Measurements from ENCODE around the gene SLC29A3. TPM values are rescaled to one million over a fixed set of nuclear protein-coding genes. Genes with fewer than 3 reads are reported as not detected.

Gene SLC29A3
- total RNA-seq, 3 donors from 2014 or later (not counting 1 experiment from before 2014, with no cell fraction given), result 4.0 to 6.6 (median 5.3) TPM

DNA sequence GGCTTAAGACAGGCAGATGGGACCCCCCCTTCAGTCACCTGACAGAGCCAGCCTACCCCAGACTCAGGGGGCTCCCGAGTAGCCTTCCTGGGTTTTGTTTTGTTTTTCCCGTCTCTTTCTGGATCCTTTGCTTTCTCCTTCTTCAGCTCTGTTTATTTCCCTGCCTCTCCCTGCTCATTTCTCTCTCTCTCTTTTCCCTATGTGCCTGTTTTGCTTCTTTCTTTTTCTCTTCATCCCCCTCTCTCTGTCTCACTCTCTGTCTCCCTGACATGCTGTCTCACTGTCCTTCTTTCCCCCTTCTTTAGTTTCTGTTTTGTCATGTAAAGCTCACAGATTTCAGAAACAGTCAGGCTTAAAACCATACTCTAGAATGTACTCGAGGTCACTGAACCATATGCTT lies 38.2 kb upstream of the SLC29A3 start:
- Mint-ChIP-seq H3K27ac (no peak overlapping the region), H3K4me1 (no peaks in the 10 kb centered on the region), H3K36me3 (no peaks in the 10 kb centered on the region), H3K9me3 (no peaks in the 10 kb centered on the region), H3K4me3 (no peak overlapping the region), H3K27me3 (ENCODE audit: low read depth in 2 of 2) (no peaks in the 10 kb centered on the region)
- DNase-seq (no peak), ATAC-seq (no peak)
- 37% methylated on average over 2 of the region's 3 CpGs for WGBS (ENCODE audit: insufficient coverage)
- TF ChIP-seq, protein P1, sequence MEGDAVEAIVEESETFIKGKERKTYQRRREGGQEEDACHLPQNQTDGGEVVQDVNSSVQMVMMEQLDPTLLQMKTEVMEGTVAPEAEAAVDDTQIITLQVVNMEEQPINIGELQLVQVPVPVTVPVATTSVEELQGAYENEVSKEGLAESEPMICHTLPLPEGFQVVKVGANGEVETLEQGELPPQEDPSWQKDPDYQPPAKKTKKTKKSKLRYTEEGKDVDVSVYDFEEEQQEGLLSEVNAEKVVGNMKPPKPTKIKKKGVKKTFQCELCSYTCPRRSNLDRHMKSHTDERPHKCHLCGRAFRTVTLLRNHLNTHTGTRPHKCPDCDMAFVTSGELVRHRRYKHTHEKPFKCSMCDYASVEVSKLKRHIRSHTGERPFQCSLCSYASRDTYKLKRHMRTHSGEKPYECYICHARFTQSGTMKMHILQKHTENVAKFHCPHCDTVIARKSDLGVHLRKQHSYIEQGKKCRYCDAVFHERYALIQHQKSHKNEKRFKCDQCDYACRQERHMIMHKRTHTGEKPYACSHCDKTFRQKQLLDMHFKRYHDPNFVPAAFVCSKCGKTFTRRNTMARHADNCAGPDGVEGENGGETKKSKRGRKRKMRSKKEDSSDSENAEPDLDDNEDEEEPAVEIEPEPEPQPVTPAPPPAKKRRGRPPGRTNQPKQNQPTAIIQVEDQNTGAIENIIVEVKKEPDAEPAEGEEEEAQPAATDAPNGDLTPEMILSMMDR (IDR thresholded peaks at IDR 0.05), result no peak
- intact Hi-C loops (cut with micrococcal nuclease), result no loop called here
- H3K4me3 ChIP-seq (ENCODE audit: low read length), result no peak overlapping the region
- H3K27ac ChIP-seq (ENCODE audit: low read length), result no peak overlapping the region
- no peaks in the 10 kb centered on the region for H3K9me3 ChIP-seq (ENCODE audit: control insufficient read depth, insufficient read depth, low read length)
- H3K4me1 ChIP-seq (ENCODE audit: control insufficient read depth, insufficient read depth, low read length), result no peaks in the 10 kb centered on the region
- H3K27me3 ChIP-seq (ENCODE audit: control insufficient read depth, insufficient read depth, low read length), result no peaks in the 10 kb centered on the region
- H3K36me3 ChIP-seq (ENCODE audit: control insufficient read depth, insufficient read depth, low read length), result no peaks in the 10 kb centered on the region

DNA sequence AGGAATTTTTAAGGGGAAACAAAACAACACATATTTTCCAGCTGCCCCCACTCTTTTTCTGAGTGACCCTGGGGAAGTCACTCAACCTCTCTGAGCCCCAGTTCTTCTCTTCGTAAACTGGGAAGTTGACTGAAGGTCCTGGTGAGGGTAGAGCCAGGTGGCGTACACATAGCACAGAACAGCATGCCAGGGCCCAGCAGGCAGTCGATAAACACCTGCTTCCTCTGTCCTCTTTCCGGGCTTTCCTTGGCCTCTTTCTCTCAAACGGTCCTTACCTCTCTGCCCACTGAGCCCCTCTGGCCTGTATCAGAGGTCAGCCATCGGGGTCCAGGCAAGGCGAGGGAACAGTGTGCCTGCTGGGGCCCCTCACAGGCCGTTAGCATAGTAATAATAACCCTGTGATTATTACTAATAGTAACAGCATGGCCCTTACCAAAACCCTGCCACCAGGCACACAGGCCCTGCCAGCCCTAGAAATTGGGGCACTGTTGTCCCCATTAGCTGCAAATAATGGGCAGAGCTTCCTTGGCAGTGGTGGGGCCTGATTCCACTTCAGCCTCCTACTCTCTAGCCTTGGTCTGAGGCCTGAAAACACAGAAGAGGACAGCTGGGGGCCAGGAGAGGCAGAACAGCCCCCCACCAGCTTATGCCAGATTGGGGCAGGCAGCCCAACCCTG lies 37.3 kb upstream of the SLC29A3 start:
- Mint-ChIP-seq H3K36me3 (no peaks in the 10 kb centered on the region), H3K27ac (no peak overlapping the region), H3K4me3 (no peak overlapping the region), H3K4me1 (no peaks in the 10 kb centered on the region), H3K27me3 (ENCODE audit: low read depth in 2 of 2) (no peaks in the 10 kb centered on the region), H3K9me3 (no peaks in the 10 kb centered on the region)
- H3K4me3 ChIP-seq (ENCODE audit: low read length), result no peak overlapping the region
- intact Hi-C loops (cut with micrococcal nuclease), result no loop called here
- no peaks in the 10 kb centered on the region for H3K9me3 ChIP-seq (ENCODE audit: control insufficient read depth, insufficient read depth, low read length)
- DNase-seq (no peak), ATAC-seq (no peak)
- no peaks in the 10 kb centered on the region for H3K36me3 ChIP-seq (ENCODE audit: control insufficient read depth, insufficient read depth, low read length)
- H3K4me1 ChIP-seq (ENCODE audit: control insufficient read depth, insufficient read depth, low read length), result no peaks in the 10 kb centered on the region
- 89% methylated on average over 8 of the region's 8 CpGs for WGBS (ENCODE audit: insufficient coverage)
- no peaks in the 10 kb centered on the region for H3K27me3 ChIP-seq (ENCODE audit: control insufficient read depth, insufficient read depth, low read length)
- TF ChIP-seq, protein P1 (IDR thresholded peaks at IDR 0.05), result no peak
- H3K27ac ChIP-seq (ENCODE audit: low read length), result no peak overlapping the region

DNA sequence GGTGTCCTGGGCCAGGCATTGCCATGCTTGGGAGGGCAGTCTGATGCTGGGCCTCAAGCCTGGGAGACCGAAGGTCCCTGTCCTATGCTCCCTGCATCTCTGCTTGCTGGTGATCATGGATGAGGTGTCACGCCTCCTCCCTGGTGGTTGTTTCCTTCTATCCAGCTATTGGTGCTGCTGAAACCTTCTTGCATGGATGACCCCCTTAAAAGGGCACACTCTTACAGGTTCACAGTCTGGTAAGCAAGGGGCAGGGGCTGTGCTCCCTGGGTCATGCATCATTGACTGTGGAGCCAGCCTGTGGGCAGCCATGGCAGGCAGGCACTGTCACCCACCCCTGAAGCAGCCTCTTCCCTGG lies 36.8 kb upstream of the SLC29A3 start:
- no peaks in the 10 kb centered on the region for H3K9me3 ChIP-seq (ENCODE audit: control insufficient read depth, insufficient read depth, low read length)
- H3K4me3 ChIP-seq (ENCODE audit: low read length), result no peak overlapping the region
- 78% methylated on average over 2 of the region's 2 CpGs for WGBS (ENCODE audit: insufficient coverage)
- Mint-ChIP-seq H3K4me1 (no peaks in the 10 kb centered on the region), H3K27ac (no peak overlapping the region), H3K36me3 (no peaks in the 10 kb centered on the region), H3K4me3 (no peak overlapping the region), H3K9me3 (no peaks in the 10 kb centered on the region), H3K27me3 (ENCODE audit: low read depth in 2 of 2) (no peaks in the 10 kb centered on the region)
- no peak for DNase-seq
- intact Hi-C loops (cut with micrococcal nuclease), result no loop called here
- no peaks in the 10 kb centered on the region for H3K4me1 ChIP-seq (ENCODE audit: control insufficient read depth, insufficient read depth, low read length)
- TF ChIP-seq, protein P1 (IDR thresholded peaks at IDR 0.05), result no peak
- H3K27ac ChIP-seq (ENCODE audit: low read length), result no peak overlapping the region
- H3K27me3 ChIP-seq (ENCODE audit: control insufficient read depth, insufficient read depth, low read length), result no peaks in the 10 kb centered on the region
- no peaks in the 10 kb centered on the region for H3K36me3 ChIP-seq (ENCODE audit: control insufficient read depth, insufficient read depth, low read length)
- ATAC-seq, result no peak

DNA sequence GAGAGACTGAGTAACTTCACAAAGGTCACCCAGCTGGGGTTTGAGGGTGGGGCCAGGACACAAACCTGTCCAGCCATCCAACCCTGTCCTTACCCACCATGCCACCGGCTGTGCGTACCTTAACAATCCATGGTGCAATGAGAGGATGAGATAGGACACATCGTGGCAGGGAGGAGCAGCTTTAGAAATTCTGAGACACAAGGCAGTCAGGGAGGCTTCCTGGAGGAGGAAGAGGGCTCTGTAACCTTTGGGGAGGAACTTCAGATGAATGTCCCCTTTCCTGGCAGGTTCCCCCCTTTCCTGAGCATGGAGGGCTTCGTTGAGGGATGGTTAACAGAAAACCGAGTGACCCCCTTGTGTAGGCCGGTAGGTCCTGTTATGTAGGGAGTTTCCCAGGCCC lies 35.6 kb upstream of the SLC29A3 start:
- intact Hi-C loops (cut with micrococcal nuclease), result no loop called here
- DNase-seq, result no peak
- WGBS (ENCODE audit: insufficient coverage), result 93% methylated on average over 6 of the region's 6 CpGs

More for the DNA sequence above, 35.6 kb upstream of the SLC29A3 start:
- Mint-ChIP-seq H3K27me3 (ENCODE audit: low read depth in 2 of 2) (peaks cover 0 to 2% of the 10 kb centered on the region in 2 donors), H3K27ac (no peak overlapping the region), H3K9me3 (no peaks in the 10 kb centered on the region), H3K4me1 (no peaks in the 10 kb centered on the region), H3K4me3 (no peak overlapping the region), H3K36me3 (no peaks in the 10 kb centered on the region)
- no peaks in the 10 kb centered on the region for H3K4me1 ChIP-seq (ENCODE audit: control insufficient read depth, insufficient read depth, low read length)
- H3K36me3 ChIP-seq (ENCODE audit: control insufficient read depth, insufficient read depth, low read length), result no peaks in the 10 kb centered on the region
- TF ChIP-seq, protein P1 (IDR thresholded peaks at IDR 0.05), result no peak
- H3K27ac ChIP-seq (ENCODE audit: low read length), result no peak overlapping the region
- no peaks in the 10 kb centered on the region for H3K9me3 ChIP-seq (ENCODE audit: control insufficient read depth, insufficient read depth, low read length)
- no peak for ATAC-seq
- no peak overlapping the region for H3K4me3 ChIP-seq (ENCODE audit: low read length)
- no peaks in the 10 kb centered on the region for H3K27me3 ChIP-seq (ENCODE audit: control insufficient read depth, insufficient read depth, low read length)

All from natural killer cell (primary cell).